HG03139 (cell line): ENCODE data around the gene LPP.

Experiments
- ATAC-seq: cut with Tn5 transposase; IDR thresholded peaks from one replicate; pipeline ENCODE4 v1.9.1; 2021; ENCODE audit not compliant: unreplicated experiment

Gene LPP

DNA sequence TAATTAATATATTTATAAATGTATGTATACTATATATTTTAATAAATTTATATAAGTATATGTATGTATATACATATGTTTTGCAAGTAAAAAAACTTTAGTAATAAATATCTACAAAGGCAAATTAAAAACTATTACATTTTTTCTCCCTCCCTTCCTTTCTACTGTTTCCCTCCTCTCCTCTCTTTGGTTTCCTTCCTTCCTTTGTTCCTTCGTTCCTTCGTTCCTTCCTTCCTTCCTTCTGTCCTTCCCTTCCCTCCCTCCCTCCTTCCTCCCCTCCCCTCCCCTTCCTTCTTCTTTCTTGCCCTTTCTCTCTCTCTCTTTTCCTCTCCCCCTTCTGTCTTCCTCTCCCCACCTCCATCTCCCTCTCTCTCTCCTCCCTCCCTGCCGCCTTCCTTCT lies 423.6 kb downstream of the LPP start:
- no peak for ATAC-seq

DNA sequence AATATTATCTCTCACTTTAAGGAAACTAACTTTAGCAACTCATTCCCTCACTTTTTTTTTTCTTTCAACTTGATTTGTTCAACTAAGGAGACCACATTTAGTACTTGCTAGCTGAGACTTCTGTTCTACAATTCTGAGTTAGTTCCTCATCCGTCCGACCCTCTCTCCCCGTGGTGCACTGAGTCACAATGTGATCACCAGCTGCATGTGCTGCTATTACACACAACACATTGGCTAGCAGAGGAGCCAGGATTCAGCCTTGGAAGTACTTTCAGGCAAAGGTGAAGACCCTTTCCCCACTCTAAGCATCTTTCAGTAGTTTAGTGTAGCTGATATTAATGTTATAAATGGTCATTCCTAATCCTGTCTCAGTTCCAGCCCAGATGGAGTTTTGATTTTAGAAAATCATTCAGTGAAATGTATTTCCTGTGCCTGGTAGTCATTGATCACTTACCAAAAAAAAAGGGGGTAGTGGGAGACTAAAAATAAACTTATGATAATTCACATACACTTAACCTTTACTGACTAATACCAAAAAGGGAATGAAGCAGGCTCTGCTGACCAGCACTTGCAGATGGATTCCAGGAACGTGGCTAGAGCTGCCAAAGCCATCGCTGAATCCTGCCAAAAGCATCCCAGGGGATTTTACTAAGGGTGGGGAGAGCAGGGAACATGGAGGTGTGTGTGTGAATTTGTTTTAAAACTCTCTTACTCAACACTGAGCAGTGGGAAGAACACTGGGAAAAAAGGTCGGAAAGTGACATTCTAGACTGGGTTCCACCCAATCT lies 424.8 kb downstream of the LPP start:
- no peak for ATAC-seq

DNA sequence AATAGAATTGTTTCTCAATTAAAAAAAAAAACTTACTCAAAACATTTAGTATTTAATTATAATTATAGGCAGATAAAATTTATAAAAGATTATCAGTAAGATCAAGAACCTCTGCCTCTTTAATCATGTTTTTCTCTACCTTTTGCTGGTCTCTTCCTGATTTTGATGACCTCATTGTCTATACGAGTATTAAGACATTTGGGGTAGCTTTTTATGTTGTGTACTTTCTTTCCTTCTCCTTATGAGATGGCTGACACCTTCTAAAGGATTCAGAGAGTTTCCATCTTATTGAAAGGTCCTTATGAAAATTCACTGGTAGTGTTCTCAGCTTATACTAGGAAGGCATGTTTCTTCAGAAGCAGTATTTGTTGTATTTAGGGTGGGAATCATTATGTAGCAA lies 426.3 kb downstream of the LPP start:
- ATAC-seq, result no peak

DNA sequence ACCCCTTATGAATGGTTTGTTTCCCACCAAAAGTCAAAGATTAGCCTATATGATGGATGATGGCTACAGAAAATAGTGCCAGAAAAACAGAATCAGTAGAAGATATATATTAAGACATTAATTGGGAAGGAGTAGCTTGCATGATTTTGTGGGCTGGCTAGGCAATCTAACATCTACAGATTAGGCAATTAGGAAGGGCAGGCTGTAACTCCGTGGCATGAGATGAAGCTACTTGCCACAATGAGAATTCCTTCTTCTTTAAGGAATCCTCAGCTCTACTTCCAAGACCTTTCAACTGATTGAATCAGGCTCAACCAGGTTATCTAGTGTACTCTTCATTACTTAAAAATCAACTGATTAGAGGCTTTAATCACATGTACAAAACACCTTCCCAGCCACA lies 426.7 kb downstream of the LPP start:
- ATAC-seq, result no peak

DNA sequence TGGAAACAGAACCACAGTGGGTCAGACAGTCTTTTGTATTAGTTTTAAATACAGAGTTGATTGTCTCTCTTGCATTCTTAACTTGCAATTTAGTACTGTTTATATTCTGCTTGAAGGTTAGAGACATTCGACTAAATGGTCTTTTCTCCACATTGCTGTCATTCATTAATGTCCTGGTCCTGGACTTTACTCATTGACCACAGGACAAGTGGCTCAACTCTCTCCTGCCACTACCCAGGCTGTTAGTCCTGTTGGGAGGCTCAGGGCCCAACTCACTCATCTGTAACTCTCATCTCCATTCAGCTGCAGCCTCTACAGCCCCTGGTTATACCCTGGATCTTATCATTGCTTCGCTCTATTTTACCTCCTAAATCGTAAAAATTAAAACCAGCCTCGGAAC lies 427.4 kb downstream of the LPP start:
- ATAC-seq, result no peak

DNA sequence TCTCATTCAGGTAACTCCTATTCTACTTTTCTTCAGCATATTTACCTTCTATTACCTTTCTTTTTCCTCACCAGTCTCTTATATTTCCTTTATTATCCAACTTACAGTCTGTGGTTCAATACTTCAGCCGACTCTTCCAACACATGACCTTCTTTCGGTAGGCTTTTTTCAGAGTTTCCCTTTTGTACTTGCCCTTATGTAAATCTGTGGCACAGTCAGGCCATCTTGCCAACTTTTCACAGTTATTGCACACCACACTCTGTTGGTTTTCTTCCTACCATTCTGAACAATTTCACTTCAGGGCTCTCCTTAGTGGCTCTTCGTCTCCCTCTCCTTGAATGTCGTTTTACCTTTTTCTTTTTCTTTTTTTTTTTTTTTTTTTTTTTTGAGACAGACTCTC lies 427.8 kb downstream of the LPP start:
- no peak for ATAC-seq

DNA sequence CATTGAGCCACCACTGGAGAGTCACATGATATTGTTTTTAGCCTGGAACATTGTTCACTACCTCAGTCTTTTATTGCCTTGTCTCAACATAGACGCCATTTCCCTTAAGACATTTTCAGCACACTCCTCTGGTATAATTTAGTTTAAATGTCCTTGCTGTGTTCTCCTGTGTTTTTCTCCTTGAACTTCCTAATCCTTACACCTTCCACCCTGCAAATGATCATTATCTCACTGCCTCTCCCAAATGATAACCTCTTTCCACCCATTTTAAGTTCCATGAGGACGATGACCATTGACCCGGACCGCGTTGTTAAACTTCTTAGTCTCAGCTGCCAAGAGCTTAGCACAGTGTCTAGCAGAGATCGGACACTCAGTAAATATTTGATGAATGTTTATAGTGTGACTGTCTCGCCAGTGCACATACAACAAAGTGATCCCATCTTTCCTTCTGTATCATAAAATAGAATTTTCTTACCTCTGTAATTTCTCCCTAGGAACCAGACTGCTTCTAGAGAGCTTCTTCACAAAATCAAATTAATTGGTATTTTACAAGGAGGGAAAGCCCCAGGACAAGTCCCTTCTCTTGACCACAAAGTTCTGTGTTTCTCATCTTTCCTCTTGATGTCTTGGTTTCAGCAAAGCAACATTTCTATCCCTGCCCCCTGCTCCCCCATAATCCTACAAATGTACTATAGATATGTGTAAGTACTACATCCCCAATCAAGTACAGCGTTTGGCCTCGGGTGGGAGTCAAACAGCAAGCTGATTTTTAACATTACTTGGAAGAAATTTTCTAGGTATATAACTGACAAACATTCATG lies 429.6 kb downstream of the LPP start:
- ATAC-seq, result no peak

DNA sequence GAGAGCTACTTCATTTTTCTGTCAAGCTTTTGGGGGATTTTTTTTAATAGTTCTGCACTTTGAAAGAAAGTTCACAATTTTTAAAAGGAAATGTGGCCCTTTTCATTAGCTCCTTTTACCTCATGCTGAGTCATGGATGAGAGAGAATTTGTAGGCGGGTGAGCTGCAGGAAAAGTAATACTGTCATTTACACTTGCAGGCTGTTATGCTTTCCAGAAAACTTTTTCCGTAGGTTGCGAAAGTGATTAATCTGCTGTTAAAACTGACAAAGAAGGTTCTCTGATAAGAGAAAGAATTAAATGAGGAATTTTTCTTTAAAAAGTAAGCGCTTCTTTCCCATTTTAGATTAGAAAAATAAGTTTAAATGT lies 430.2 kb downstream of the LPP start:
- ATAC-seq, result no peak

DNA sequence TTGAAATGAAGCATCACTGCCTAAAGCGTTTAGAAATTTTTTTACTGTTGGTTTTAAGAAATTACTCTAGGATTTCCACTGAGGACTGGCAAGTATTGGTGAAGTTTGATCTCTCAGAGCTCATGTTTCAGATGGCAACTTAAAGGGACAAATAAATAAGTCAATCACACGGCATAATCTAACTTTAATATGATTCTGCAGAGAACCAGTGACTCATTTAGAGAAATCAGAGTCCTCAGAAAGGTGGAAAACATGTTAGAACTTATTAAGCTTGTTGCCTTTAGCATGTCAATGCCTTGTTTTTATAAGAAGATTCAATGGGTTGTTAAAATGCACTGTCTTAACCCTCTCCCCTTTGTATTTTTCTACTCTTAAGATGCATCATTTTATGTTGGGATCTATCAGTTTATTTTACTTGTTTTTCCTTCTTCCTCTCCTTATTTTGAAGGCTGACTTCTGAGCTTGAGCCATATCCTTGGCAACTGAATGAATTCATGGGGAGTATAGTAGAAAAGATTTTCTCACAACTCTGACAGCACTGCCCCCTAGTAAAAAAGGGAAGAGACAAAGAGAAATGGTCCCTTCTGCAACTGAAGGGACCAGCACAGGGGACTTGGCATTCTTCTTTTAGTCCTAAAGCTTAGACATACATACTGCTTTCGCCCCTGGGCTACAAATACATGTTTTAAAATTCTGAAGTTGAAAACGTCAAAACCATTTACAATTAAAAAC lies 431.2 kb downstream of the LPP start:
- ATAC-seq, result no peak

DNA sequence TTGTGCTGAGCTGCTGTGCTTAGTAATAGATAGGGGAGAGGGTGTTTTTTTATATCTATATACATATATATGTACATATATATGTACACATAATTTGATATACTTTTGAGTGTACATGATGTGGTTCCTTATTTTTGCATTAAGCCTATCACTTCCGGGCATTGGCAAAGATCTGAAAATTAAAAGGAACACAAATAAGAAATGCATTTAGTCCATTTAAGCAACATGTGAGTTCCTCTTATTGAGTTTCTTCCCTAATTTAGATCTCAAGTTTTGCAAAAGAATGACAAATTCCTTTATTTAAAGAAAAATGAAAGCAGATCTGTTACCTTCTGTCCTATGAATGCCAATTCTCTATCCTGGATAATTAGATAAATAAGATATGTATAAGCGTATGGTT lies 435.1 kb downstream of the LPP start:
- ATAC-seq, result no peak

DNA sequence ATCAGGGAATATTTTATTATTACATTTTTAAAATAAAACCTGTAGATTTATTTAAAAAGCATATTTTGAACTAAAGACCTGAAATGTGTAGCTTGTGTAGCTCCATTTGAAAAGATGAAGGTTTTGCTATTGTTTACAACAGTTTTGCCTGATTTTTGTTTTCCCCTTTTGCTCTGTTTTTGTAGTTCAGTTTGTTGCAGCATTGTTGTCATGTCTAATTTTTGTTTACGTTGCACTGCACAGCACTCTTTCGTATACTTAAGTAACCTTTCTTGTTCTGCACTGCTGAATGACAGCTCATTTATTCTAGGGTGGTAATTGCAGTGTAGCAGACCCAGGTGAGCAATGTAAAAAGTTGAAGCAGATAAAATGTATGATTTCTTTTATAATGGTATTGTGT lies 435.8 kb downstream of the LPP start:
- ATAC-seq, result no peak

DNA sequence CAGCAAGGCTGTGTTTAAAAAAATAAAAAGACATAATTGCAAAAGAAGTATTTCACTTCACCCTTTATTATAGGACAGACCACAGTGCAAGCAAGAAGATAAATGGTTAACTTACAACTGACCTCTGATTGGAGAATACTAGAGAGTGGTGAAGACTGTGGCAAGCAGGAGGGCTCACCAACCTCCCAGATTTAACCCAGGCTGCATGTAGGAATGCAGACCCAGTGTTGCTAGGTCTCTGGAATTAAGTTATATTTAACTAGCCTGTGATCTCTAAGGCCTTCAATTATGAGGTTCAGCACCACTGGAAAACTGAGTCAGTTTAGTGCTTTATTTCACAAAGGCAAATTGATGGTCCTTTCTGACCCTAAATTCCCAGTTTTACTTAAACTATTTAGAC lies 436.6 kb downstream of the LPP start:
- no peak for ATAC-seq

DNA sequence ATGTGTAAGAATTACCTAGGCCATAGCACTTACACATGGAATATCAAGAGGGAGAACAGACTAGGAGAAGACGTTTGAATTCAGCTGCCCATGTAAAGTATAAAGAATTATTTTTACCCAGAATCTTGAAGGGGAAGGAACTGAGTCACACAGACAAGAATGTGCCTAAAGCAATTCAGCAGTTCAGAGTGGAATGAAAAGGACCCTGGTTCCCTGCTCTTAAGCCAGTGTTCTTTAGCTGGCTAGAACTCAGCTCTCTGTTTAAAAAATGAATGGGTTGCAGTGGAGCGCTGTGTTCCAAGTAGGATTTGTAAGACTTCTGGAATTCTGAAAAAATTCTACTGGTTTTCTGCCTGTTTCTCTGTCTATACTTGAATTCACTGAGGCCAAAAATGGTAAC lies 440.2 kb downstream of the LPP start:
- no peak for ATAC-seq

DNA sequence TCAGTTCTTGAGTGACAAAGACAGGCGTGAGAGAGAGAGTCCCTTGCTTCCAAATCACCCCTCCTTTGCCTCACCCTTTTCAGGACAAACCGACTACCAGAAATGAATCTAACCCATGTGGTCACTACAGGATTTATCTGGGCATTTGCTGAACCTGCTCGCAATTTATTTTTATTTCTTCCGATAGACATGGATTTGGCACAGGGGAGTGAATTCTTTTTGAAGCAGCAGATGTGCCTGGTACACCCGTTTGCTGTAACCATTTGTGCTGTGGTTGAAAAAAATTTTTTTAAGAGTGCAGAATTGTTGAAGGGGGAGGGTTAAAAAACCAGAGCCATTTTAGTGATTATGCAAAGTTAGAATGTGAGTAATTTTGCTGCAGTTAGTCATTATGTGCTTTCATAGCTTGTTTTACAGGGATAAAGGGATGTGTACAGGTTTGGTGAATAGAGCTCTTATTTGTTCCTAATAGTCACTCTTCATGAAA lies 442.0 kb downstream of the LPP start:
- ATAC-seq, result no peak

DNA sequence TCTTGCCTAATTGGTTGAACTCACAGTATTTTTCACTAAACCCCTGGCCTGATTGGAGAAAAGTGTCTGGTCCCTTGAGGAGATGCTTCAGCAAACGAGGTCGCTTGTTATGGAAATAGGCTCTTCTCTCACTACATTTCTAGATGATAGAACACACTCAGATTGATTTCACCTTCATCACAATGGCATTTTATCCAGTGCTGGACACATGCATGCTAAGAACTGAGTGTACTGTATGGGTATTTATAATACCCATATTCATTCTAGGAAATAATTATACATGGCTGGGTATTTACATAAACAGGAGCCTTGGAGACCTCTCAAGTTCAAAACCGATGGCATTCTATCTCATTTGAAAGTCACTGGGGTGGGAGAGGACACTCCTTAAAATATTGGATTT lies 444.9 kb downstream of the LPP start:
- ATAC-seq, result no peak

DNA sequence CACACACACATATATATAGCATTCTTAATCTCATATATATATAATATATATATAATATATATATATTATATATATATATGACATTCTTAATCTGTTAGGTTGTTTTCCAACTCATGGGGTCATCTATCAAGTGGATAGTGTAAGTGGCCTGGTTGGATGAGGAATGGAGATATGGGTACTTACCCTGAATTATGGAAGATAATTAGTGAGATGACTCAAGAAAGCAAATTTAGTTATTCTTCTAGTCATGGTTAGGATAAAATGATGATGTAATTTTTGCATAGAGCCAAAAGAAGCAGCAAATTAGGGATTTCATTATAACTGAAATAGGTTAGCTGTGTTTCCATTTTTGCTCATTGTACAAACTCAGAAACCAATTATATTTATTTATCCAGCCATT lies 448.2 kb downstream of the LPP start:
- ATAC-seq, result no peak

DNA sequence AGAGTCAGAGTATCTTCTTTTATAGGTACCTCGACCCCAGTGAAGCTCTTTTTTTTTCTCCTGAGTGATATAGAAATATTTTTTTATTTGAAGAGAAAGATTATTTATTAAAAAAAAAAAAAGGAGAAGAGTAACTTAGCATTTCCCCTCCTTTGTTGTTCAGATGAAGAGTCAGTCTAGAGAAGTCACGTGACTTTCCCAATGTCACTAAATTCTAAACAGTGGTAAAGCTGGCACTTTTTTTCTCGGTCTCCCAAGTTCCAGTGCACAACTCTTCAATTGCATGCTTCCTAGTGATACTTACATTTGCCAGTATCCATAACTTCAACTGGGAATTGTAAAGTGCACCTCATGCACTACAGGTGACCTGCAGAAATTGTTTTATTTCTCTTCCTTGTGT lies 448.7 kb downstream of the LPP start:
- ATAC-seq, result no peak

DNA sequence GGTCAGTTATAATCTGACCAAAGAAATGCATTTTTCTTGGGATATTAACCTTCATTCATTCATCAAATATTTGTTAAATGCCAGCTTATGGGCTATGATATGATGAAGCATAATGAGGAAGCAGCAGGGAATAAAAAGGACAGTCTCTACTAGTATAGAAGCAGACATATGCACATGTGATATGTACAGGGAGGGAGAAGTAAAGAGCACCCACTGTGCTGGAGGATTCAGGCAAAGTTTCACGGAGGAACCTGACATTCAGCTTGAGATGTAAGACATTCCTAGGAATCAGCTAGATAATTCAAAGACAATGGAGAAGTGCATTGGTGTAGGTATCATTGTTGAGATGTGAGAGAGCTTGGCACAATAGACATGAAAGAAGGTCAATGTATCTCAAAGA lies 450.7 kb downstream of the LPP start:
- no peak for ATAC-seq

DNA sequence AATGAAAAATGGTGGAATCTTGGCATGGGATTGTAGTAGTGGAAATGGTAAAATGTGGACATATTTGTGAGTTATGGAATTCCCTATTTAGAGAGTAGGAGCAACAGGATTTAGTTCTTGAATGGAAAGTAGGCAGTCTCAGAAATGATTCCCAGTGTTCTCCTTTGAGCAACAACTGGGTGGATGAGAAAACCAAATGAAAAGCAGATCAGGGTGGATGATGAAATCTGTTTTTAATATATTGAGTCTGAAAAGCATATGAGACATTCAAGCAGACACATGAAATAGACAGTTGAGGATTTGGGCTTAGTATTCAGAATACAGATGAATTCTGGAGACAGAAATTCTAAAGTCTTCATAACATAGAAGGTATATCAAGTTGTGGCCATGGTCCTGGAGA lies 451.3 kb downstream of the LPP start:
- no peak for ATAC-seq

DNA sequence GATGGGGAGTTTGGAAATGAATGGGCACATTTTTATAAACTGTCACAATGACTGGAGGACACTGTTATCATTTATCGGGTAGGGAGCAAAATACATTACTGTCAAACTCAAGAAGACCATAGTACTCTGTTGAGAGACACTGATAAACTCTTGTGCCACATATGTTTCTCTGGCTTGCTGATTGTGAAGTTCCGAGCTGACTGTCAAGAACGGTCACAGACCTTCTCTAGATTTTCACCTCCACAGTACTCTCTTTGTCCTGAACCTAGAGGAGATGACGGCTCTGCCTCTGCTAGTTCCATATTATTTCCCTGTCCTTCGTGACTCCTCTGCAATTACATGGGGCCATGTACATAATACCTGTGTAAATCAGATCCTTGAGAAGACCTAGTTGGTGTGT lies 451.9 kb downstream of the LPP start:
- ATAC-seq, result no peak

DNA sequence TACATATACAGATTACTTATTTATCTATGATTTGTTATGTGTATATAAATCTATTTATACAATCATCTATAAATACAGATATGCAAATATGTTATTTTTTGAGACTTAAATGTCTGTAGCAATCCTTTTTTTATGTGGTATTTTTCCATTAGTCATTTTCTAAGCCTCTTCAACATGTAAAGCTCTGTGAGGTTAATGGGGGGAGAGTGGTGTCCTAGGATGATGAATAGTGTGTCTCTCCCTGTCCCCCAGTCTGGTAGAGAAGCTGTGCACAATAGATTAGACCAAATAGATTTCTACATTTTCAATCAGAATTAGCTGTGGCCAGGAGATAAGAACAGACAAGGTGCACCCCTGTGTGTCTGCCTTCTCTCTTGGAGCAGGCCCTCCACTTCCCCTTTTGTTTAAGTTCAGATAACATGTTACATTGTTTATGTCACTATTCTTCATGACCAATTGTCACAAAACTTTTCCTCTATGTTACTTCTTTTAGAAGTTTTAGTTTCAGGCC lies 453.9 kb downstream of the LPP start:
- ATAC-seq, result no peak

DNA sequence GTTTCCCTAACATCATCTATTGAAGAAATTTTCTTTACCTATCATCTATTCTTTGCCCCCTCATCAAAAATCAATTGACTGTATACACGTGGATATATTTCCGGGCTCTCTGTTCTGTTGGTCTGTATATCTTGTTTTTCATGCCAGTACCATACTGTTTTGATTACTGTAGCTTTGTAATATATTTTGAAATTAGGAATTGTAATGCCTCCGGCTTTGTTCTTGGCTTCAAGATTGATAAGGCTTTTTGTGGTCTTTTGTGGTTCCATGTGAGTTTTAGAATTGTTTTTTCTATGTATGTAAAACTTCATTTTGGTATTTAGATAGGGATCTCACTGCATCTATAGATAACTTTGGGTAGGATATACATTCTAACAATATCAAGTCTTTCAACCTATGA lies 454.4 kb downstream of the LPP start:
- ATAC-seq, result no peak
